Retina (tissue), 1 donor: ENCODE measurements around the gene GLT1D1.

Experiments used
- DNase-seq: peaks from one replicate; pipeline ENCODE4 v3.0.0-alpha.2; 2016

Gene GLT1D1

DNA sequence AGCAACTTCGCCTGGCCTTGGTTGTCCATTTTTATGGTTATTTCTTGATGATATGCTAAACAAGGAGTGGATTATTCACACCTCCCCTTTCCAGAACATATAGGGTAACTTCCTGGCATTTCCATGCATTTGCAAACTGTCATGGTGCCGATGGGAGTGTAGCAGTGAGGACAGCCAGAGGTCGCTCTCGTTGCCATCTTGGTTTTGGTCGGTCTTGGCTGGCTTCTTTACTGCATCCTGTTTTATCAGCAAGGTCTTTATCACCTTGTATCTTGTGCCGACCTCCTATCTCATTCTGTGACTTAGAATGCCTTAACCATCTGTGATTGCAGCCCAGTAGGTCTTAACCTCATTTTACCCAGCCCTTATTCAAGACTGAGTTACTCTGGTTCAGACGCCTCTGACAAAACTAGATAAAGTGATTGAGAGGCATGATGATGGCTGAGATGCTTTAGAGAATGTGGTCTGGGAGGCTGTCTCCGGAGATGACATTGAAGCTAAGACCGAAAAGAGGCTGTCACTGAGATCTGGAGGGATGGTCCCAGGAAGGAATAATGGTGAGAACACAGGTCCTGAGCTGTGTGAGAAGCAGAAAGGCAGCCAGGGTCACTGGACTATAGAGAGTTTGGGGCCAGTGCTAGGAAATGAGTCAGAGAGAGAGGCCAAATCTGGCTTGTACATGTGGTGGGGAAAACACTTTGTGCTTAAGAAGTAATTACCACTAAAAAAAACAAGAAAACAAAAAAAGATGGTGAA is 2.9 kb downstream of the GLT1D1 start:
- no peak for DNase-seq

DNA sequence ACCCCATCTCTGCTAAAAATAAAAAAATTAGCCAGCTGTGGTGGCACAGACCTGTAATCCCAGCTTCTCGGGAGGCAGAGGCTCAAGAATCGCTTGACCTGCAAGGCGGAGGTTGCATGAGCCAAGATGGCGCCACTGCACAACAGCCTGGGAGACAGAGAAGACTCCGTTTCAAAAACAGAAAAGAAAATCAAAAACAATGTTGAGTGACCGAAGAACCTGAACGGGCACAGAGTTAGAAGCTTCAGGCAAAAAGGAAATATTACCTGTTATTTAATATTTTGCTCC is 3.5 kb downstream of the GLT1D1 start:
- DNase-seq = no peak

DNA sequence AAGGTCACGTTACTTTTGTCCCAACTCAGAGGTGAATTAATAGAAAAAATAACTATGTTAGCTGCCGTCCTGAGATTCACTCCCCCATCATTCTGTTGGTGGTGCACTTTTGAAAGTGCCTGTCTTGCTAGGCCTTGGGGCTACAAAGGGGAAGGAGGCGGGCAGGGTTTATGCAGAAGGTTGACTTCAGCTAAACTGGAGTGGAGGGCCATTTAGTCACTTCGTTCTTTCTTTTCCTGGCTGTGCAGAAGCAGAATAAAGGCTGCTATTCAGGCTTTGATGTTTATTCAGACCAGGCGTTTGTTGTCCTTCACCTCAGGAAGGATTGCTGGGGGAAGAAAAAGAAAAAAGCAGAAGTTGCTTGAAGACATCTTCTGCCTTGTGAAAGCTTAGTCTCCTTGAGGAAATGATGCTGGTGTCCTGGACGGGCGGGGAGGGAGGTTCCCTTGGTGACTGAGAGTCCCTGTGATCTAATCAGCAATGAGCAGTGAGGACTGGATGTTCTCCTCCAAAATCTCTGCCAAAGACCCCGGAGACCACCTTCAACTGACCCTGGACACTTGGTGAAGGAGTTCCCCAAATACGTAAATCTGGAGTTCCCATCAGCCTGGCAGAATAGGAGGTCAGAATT is 4.0 kb downstream of the GLT1D1 start:
- DNase-seq = no peak

DNA sequence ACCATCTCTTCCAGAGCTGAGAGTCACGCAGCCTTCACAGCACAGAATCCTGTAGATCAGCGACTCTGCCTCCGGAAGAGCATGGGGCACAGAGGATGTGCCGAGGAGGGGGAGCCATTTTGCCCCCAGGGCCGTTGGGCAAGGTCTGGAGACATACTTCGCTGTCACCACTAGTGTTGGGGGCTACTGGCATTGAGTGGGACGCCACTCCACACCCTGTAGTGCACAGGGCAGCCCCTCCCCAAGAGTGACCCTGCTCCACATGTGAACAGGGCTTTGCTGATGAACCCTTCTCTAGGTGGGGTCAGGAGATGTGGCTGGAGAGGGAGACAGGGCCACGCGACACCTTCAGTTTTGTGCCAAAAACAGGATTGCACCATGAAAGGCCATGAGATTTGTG is 6.0 kb downstream of the GLT1D1 start:
- no peak for DNase-seq

DNA sequence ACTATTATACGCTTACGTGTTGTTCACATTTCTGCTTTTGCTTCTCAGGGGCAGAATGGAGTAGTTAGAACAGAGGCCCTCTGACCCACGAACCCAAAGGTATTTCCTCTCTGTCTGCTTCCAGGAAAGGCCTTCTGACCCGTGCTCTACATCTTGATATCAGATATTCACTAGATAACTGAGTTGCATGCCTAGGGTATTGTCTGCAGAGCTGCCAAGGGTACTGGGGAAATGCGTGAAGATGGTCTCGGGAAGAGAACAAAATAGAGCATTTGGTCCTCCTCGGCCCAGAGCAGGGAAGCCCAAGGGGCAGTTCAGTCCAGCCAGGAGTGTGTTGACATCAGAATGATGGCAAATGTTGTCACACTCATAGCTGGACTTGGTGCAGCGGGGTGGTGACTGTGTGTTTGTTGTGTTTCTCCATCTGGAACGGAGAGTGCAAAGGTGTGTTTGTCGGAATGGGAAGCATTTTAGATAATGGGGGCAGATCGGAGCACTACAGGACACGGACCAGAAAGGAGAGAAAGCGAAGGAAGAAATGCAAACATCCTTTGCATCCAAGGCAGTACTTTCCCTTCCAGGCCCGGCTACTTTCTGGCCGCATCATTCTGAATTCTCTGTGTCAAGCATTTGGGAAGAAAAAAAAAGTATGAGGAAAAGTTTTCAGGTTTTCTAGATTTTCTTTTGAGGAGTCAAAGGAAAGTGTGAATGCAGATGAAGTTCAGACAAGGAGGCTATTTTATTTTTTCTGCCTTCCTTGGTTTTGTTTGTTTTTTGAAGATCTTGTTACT is 8.1 kb downstream of the GLT1D1 start:
- no peak for DNase-seq

DNA sequence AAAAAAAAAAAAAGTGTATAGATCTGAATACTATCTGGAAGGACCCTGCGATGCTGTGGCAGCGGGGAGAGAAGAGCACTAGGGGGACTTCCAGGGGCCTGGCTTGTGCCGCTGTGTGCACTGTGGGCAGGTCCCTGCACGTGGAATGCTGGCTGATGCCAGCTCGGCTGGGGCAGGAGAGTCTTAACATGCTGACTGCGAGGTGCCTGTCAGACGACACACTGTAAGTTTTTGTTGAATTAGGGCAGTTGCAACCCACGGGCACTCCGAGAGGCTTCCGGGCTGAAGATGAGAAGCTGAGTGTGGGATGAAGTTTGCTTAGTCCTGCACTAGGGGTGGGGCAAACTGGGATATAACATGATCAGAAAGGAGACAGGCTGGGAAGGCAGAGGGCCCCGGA is 10.7 kb downstream of the GLT1D1 start:
- DNase-seq = no peak

DNA sequence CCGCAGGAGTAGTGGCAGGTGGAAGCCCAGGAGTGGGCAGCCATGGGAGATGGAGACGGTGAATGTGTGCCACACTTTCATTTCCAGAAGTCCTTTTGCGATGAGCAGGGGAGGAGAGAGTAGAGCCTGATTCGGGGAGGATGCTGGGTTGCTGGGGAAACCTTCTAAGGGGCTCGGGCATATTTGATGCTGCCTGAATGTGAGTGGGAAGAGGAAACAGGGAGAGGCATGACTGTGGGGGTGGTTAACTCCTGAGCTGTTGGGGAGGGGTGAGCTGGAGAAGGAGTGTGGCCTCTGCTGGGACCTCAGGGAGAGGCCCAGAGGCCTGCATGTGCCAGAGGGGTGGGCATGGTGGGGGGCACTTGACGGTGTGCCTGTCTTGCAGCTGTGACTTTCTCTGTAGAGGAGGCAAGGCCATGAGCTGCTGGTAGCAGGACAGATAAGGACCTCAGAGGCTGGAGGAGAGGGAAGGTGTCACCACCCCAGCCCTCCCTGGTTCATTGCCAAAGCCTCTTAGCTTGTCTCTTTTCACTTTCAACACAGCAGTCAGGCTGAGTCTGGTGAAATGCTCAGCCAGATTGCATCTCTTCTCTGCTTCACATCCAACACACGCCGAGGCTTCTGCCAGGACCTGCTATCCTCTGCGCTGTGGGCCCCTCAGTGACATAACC is 11.4 kb downstream of the GLT1D1 start:
- DNase-seq = no peak

DNA sequence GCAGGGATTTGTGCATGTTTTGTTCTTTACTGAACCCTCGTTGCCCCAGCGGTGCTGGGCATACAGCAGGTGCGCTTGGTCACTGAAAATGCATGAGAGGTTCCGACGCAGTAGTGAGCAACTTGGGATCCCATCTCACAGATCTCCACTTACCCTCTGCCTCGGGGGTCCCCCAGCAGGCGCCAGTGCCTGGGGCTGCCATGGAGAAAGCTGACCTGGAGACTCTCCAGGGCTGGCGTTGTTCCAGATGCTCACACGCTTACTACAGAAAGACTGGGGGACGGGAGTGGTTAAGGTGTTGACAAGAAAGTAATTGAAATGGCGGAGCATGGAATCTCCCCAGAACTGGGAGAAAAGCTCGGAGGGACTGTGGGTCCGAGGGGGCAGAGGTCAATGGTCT is 14.2 kb downstream of the GLT1D1 start:
- no peak for DNase-seq

DNA sequence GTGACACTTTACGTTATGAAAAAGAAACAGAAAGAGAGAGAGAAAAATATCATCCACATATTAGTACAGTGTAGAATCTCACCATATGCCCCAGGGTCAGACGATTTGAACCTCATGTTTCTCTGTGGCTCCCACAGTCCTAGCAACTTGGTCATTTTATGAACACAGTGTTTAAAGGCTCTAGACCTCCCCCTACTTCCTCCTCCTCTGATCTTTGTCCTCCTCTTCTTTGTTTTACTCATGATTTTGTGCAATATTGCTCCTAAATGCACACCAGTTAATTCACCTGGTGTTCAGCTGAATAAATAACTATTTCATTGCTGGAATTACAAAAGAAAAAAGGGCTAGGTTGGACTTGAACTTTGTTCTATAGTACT is 18.2 kb downstream of the GLT1D1 start:
- DNase-seq = no peak

DNA sequence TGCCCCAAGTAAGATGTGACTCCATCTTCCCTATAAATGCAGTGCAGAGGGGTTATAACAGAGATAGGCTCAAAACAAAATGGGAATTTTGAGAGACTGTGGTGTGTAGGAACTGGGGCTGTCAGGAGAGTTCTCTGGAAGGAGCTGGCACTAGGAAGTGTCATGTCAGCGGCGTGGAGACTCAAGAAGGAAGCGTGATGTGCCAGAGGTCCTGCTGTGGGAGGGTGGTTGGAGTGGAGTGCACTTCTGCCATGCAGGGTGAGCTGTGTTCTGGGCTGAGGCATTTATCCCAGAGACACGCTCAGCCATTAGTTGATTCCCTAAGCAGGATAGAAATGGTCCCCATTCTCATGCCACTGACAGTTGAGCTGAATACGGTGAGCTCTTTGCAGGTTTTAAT is 19.0 kb downstream of the GLT1D1 start:
- DNase-seq = no peak

DNA sequence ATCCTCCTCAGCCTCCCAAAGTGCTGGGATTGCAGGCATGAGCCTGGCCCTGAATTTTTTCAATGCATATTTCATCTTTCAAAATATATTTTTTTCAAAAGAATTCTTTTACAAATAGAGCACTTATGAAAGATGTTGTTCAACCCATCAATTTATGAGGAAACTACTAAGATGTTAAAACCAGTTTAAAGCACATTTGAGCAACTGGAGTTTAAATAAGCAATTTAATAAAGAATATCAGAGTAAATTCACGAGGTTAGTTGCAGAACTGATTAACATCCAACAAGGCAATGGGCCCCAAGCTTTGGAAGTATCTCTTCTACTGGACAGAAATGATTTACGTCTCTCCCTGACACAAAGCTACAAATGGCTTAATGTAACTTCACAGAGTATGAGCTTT is 23.3 kb downstream of the GLT1D1 start:
- no peak for DNase-seq

DNA sequence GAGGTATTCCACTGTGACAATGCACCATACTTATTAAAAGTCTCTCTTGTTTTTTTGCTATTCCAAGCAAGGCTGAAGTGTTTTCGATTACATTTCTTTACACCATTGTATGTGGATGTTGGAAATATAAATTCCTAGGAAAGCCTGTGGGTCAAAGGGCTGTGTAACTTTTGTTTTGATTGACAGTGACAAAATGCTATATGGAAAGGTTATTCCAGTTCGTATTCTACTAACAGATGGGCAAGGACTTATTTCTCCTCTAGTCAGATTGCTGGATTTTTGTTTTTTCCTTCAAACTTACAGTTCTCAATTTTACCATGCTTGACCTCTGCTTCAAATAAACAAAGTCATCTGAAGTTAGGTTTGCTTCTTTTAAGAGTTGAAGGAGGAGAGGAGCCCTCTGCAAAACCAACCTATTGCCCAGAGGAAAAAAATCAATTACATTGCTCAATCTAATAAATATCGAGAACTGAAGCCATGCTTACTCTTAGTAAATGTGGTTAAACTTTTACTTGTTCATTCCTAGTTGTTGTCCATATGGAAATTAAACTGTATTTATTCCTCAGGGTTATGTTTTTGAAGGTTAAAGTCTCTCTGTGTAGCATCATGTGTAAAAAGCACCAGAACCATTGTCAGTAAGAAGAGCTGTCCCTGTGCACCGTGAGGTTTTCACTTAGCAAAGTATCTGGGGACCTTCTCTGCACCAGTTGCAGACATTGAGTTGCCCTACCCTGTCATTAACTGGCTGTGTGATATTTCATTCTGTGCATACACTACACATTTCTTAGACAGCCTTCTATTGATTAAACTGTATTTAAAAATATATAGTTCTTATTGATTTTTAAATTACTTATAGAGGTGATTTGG is 26.9 kb downstream of the GLT1D1 start:
- no peak for DNase-seq

DNA sequence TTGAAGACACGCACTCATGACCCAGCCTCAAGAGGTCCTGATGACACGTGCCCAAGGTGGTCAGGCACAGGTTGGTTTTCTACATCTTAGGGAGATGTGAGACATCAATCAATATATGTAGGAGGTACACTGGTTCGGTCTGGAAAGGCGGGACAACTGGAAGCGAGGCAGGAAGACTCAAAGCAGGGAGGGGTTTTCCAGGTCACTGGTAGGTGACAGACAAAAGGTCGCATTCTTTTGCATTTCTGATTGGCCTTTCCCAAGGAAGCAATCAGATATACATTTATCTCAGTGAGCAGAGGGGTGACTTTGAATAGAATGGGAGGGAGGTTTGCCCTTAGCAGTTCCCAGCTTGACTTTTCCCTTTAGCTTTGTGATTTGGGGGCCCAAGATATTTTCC is 38.6 kb downstream of the GLT1D1 start:
- DNase-seq = no peak

DNA sequence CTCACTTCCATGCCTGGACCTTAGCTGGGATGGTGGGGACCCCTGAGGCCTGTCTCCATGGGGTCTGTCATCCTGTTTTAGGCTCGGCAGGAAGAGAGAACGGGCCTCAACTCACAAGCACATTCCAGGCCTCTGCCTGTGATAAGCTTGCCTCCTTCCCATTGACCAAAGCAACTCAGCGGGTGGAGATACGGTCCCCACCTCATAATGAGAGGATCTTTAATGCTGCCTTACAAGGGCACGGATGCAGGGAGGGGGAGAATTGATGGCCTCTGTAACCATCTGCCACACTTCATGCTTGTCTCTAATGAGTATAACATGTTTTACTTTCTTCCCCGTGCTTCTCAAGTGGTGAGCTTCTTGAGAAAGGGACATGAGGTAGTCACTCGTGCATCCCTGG is 50.0 kb downstream of the GLT1D1 start:
- DNase-seq = peak; percentile 25

DNA sequence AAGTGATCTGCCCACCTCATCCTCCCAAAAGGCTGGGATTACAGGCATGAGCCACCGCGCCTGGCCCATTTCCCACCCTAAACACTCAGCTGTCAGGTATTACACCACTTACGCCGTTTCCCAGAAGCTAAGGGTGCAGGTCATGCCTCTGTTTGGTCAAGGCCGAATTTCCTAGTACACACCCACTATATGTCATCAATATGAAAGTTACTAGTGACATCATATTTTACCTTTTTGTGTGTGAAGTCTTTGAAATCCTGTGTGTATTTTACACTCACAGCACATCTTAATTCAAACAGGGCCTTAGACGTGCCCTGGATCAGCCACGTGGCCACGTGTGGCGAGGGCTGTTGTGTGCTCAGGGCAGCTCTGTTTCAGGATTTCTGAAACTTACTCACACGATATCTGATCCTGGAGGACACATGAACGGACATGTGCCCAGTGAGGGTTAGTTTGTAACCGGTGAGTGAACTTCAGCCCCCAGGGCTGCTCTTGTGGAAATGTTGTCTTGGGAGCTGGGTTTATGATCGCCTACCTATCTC is 51.8 kb downstream of the GLT1D1 start:
- no peak for DNase-seq

DNA sequence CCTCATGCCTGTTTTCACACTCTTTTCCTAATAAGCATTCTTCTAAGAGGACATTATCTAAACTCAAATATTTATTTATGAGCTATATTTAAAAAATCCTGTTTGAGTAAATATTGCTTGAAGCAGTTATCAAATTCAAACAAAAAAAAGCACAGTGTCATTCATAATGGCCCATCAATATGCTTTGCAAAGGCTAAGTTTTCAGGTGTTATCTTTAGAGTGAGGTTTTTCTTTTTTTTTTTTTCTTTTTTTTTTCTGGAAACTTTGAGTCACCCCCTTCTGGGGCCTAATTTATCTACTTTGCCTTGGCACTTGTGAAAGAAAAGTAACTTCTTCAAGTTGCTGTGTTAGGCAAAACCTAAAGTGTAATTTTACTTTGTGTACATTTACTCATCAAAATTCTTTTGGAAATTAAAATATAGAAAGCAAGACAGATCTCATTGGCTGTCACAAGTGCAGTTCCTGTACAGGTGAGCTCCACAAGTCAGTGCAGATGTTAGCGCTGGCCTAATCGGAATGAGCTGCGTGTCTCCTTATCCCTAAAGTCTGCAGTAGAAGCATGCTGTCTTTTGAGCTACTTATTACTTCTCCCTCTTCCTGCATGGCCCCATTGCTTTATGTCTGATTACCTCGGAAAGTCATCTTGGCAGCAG is 53.3 kb downstream of the GLT1D1 start:
- no peak for DNase-seq

DNA sequence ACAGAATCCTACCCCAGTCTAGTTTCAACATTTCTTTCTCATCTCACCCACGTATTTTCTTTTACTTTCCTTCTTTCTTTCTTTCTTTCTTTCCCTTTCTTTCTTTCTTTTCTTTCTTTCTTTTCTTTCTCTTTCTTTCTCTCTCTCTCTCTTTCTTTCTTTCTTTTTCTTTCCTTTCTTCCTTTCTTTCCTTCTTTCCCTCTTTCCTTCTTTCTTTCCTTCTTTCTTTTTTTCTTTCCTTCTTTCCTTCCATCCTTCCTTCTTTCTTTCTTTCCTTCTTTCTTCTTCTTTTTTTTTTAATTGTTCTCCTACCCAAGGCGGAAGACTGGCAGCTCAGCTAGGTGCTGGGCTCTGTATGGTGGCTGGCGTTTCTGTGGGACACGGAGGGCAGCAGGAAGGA is 55.0 kb downstream of the GLT1D1 start:
- no peak for DNase-seq

DNA sequence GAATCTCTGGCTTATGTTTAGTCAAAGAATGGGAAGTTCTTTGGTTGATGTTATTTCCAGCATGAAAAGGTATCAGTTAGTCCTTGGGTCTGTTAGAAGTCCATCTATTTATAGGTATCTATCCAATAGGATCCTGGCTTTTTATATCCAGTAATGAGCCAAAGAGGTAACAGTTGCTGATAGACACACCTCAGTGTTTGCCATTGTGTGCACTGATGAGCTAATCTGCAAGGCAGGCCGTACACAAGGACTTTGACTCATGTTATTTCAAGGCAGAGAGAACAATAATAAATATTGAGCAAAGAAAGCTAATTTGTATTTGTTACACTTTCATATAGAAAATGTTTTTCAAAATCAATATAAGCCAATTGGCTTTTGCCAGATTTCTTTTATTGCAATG is 56.4 kb downstream of the GLT1D1 start:
- DNase-seq = no peak

DNA sequence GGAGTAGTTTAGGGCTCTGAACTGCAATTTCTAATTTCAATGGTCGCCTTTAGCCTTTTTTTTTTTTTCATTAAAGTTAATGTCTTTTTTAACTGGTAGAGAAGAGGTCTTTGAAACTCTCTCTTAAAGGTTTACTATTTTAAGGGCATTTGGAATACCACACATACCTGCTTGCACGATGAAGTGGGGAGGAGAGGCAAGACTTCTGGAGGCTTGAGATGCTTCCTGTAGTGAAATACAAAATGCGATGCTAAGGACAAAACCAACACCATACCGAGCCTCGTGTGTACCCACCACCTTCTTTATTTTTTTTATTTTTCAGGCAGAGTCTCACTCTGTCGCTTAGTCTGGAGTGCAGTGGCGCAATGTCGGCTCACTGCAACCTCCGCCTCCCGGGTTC is 57.4 kb downstream of the GLT1D1 start:
- no peak for DNase-seq

DNA sequence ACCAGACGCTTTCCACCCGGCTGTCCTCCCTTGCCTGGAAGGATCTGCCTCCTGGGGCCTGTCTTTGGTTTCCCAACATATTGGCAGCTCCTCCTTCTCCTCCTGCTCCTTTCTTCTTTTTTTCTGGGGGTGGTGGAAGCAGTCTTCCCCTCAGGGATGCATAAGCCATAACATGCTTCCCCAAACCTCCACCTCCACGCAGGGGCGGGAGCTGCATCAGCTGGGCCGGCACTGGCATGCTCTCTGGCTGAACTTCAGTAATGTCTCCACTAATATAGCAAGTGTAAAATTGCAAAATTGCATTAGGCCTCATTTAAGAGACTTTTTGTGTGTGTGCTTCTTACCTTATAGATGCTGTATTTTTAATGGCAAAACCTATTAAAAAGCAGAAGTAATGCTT is 58.6 kb downstream of the GLT1D1 start:
- DNase-seq = no peak

DNA sequence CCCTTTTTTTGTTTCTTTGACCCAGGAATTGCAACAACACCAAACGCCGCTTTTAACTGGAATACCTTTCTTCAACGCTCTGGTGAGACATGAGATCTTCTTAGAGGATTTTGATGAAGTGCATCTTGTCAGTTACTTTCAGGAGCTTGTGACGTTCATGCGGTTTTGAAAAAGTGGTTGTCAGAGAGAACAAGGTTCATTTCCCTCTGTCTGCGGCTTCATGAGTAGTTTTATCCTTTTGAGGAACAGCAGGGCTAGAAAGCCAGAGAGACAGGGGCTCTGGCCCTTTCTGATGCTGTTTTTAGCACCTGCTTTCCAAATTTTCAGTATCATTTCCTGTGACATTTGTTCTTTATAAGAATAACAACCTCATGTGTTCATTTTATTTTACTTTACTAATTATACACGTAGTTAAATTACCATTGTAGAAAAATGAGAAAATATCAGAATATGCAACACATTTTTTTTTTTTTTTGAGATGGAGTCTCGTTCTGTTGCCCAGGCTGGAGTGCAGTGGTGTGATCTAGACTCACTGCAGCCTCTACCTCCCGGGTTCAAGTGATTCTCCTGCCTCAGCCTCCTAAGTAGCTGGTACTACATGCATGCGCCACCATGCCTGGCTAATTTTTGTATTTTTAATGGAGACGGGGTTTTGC is 61.8 kb downstream of the GLT1D1 start:
- DNase-seq = no peak
